GM19455 (cell line): ENCODE data around the gene TBL1X.
A peak's percentile ranks its signal among the peaks of the same experiment; 100 is the strongest.

Experiments used
- ATAC-seq: cut with Tn5 transposase; IDR thresholded peaks from one replicate; pipeline ENCODE4 v1.9.1; 2021; ENCODE audit not compliant: unreplicated experiment

TBL1X gene

DNA sequence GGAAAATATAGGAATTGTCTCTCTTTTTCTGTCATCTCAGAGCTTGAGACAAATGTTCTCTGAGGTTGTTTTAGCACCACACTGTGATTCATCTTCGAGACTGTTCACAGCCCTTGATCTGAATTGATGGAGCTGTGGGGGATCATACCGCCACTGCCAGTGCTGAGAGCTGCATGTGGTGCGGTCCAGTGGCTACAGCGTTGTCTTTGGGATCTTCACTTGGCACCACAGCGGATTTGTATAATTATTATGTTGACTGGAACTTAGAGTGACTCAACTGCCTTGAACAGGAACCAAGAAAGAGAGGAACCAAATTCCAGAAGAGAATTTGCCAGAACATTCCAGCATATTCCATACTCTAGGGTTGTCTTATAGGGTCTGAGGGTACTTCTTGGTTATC is 29.1 kb downstream of the TBL1X start:
- ATAC-seq = no peak

DNA sequence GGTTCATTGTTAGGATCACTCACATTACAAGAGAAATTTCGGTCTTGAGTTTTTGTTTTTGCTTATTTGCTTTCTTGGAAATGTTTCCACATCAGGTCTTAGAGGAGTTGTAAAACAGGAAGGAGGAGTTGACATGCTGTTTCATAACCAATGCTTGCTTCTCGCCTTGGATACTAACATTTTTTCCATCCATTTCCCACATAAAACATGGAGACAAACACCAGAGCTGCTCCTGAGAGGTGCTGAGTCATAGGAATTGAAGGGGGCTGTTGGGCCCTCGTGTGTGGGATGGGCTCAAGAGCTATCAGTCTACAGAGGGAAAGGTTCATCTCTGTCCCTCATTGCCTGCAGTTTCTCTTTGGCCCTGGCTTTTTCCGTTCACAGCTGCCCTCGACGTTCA is 29.9 kb downstream of the TBL1X start:
- ATAC-seq = no peak

- ATAC-seq = no peak
Measured at GRCh38 chrX:9495496-9495895, 30.6 kb downstream of the TBL1X start.

GRCh38 chrX:9498236-9498635 is 33.4 kb downstream of the TBL1X start:
- ATAC-seq = no peak

DNA sequence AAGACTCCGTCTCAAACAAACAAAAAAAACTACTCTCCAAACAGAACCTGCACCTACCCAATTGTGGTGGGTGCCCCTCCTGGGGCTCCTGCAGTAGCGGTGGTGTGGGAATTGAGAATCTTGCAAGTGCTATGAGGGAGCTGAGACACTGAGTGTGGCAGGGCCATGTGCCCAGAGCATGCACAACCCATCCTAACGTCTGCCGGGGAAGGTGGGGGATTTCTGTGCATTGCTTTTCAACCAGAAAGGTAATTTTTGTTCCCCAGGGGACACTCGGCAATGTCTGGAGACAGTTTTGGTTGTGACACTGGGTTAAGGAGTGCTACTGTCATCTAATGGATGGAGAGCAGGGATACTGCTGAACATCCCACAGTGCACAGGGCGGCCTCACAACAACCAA is 35.7 kb downstream of the TBL1X start:
- no peak for ATAC-seq

DNA sequence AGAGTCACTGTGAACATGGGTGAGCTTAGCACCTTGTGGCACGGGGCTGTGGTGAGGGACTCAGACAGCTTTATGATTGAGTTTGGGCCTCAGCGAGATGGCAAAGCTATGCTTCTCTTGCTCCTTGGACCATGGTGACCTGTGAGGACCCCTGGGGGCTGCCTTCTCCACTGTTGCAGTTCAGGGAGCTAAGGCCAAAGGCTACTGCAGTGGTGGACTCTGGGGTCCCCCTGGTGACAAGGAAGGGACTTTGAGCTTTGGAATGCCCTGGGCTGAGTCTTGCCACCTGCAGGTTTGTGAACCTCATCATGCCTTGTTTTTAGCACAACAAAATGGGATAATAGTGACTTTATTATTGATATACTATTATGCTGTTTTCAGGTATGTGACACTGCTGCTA is 36.5 kb downstream of the TBL1X start:
- ATAC-seq = no peak

DNA sequence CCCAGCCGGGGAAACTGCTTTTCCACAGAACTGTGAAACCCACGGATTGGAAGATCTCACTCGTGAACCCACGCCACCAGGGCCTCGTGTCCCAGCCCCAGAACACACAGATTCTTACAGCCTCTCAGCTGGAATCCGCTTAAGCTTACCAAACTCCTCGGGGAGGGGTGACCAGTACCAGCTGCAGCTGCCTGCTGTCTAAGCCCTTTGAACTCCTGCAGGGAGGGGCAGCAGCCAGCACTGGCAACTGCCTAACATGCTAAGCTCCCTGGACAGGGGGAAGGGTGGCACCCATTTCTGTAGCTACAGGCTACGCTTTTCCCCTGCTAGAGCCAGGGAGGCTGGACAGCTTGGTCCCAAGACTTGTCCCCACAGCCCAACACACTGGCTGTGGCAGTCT is 38.4 kb downstream of the TBL1X start:
- ATAC-seq = no peak

DNA sequence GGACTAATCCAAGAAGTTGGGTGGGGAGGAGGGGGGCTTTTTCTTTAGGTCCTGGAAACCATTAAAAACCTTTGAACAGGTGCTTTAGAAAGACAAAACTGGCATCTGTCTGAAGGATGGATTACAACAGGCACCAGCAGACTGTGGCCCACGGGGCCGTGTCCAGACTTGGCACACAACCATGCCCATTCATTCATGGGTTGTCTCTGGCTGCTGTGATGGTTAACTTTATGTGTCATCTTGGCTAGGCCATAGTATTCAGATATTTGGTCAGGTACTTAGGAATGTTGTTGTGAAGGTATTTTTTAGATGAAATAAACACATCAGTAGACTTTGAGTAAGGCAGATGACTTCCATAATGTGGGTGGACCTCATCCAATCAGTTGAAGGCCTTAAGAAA is 45.5 kb downstream of the TBL1X start:
- ATAC-seq = no peak

- ATAC-seq = no peak
Measured at GRCh38 chrX:9510980-9511379, 46.1 kb downstream of the TBL1X start.

- no peak for ATAC-seq
Measured at GRCh38 chrX:9515489-9515888, 50.6 kb downstream of the TBL1X start.

DNA sequence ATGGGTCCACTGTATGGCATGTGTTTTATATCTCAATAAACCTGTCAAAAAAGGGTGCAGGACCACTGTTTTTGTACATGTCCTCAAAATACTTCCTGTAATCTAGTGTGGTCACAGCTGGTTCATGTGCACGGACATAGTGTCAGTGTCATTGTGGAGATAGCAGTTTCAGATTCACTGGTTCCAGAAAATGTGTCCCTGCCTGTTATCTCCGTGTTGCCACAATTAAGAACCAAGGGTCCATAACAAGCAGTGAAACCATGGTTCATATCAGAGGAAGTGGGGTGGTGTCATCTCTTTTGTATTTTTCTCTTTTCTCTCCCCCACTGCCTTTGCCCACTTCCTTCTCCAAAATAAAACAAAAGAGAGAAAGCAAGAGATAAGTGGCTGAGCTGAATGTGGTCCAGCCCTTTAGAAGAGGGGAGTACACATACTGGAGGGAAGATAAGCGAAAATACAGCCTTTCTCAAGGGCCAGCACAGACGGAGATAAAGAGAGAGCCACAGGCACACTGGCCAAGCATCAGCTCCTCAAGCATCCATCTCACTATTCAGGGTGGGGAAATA is 51.2 kb downstream of the TBL1X start:
- ATAC-seq = no peak

DNA sequence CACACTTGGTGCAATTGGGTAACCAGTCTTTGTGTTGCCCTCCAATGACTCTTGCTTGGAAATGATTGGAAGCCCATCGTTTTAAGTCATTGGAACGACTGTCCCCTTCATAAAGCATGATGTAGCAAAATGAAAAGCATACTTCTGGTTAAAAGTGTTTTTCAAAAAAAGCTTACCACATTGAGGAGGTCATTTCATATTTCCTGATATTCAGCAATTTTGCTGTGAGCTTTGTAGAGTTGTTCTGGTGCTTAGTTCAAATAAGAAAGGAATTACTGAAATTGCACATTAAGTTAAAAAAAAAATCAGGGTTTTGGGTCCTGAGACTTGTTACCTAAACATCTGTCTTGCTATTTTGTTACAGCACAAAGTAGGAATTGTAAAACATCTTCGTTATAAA is 51.8 kb downstream of the TBL1X start:
- no peak for ATAC-seq

GRCh38 chrX:9518051-9518450 is 53.2 kb downstream of the TBL1X start:
- ATAC-seq = no peak

- ATAC-seq = no peak
Measured at GRCh38 chrX:9518889-9519288, 54.0 kb downstream of the TBL1X start.

DNA sequence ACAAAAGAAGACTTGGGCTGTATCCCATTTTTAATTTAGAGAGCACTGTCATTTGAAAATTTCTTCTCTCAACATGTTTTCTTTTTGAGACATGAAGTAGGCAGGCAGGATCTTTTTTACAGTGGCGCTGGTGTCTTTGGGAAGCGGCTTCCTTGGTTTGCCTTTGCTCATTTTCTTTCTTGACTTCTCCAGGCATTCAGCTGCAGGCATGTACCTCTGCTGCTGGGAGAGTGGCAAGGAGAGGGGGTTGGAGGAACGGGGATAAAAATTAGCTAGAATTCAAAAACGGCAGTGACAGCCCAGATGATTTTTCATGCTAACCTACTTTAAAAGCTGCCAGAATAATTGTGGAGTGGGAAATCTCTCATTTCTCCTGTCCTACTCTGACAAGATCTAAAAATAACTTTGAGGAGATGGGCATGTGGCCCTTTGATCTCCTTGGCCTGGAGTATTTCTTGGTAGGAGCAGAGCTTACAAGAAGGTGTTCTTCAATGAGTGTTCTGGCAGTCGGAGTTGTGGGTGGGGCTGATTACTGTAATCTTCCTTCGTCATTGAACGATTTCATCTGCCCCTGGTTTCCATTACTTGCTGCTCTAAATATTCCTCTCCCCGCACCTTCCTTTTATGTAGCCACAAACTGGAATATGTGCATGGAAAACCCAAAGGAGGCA is 54.8 kb downstream of the TBL1X start:
- ATAC-seq = no peak

GRCh38 chrX:9520217-9520590 is 55.3 kb downstream of the TBL1X start:
- no peak for ATAC-seq

DNA sequence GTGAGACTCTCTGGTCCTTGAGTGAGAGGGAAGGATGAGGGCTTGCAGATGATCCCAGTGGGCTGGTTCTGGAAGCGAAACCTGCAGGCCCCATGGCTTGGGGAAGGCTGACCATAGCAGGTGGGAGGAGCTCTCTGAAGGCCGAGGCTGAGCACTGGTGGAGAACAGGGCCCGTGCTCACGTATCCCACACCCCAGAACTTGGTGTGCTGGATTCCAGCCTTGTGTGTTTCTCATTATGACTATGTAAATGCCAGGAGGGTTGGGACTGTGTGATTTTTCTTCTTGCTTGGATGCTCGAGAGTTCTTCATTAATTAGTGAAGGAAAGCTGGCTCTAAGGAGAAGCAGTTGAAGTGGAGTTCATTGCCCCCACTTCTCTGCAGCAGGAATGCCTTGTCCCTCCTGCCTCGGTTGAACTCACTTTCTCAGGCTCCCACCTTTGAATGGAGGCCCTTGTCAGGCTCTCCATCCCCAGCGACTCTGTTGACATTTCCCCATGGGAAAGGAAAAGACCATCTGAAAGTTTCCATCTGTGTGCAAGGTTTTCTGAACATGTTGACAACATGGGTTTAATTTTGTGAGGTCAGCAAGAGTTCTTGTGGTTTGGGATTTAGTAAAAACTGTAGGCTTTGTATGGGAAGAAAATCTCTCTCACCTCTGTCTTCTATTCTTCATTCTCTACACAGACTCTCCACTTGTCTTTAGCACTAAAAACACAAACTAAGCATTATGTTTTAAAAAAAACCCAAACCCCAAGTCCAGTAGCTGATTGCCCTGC is 57.7 kb downstream of the TBL1X start:
- no peak for ATAC-seq

DNA sequence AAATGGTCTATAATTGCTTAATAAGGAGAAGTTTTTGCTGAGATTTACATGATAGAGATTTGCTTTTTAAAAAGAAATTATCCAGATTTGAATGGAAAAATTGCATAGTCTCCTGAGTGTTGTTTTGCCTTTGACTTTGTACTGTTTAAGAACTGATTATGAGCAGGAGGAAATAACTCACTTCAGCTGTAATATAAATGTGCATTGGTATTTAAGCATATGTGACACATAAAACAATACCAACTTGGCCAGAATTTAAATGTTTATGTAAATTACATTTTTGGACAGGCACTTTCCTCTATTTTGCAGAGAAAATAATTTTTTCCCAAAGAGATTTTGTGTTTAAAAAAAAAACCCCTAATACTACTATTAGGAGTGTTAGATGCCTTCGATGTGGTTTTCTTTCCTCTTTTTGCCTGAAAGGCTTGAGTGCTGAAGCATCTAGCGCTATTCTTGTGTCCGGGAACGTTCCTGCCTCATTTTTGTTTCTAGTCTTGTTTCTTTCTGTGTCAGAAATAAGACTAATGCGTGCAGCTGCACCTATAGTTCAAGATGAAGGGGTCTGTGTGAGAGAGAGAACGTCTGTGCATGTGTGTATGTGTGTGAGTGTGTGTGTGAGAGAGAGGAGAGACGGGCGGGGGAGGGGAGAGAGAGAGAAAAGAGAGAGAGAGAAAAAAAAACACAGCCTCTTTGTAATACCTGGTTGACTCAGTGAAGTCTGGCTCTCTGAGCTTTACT is 60.8 kb downstream of the TBL1X start:
- ATAC-seq = no peak

- no peak for ATAC-seq
Measured at GRCh38 chrX:9526965-9527364, 62.1 kb downstream of the TBL1X start.

- ATAC-seq = no peak
Measured at GRCh38 chrX:9528498-9528897, 63.6 kb downstream of the TBL1X start.

GRCh38 chrX:9529223-9529622 is 64.4 kb downstream of the TBL1X start:
- ATAC-seq = no peak

- peak; percentile 80 for ATAC-seq
Measured at GRCh38 chrX:9530848-9531274, 66.0 kb downstream of the TBL1X start.
